IPS-18c (cell line): ENCODE measurements around the gene ENOX1.
"Not testable (repeated sequence)": the region's sequence is repeated elsewhere in the genome, so short reads cannot be mapped to it uniquely, and the experiment has no call there.

ENCODE experiments used
- H3K4me3 ChIP-seq: 2 replicates; pipeline ENCODE4 v1.7.0; 2013; ENCODE audit warnings: low read depth, mild to moderate bottlenecking, low read length, moderate library complexity; ENCODE audit not compliant: insufficient read depth
- H3K9me3 ChIP-seq: one replicate; pipeline ENCODE4 v1.6.1; 2013; ENCODE audit warnings: mild to moderate bottlenecking, low read length, moderate library complexity; ENCODE audit not compliant: control insufficient read depth, insufficient read depth

ENOX1 gene

GRCh38 chr13:43171489-43171888 is 615.3 kb downstream of the ENOX1 start:
- Histone ChIP-seq H3K4me3 (no peak overlapping the region), H3K9me3 (no peaks in the 10 kb centered on the region)

GRCh38 chr13:43170506-43170905 is 616.3 kb downstream of the ENOX1 start:
- Histone ChIP-seq H3K4me3 (no peak overlapping the region), H3K9me3 (no peaks in the 10 kb centered on the region)

GRCh38 chr13:43168434-43168833 is 618.3 kb downstream of the ENOX1 start:
- not testable (repeated sequence) for H3K4me3 ChIP-seq, H3K9me3 ChIP-seq

- Histone ChIP-seq H3K4me3 (no peak overlapping the region), H3K9me3 (no peaks in the 10 kb centered on the region)
Observed at GRCh38 chr13:43167731-43168130, 619.0 kb downstream of the ENOX1 start.

- H3K4me3 ChIP-seq = no peak overlapping the region
- H3K9me3 ChIP-seq = no peaks in the 10 kb centered on the region
Observed at GRCh38 chr13:43166644-43167457, 619.9 kb downstream of the ENOX1 start.
